ENCODE results near the gene EIPR1. TPM values are rescaled to one million over a fixed set of nuclear protein-coding genes. Genes with fewer than 3 reads are reported as not detected.

EIPR1 gene
- total and polyA plus RNA-seq, 2 experiments from 2014 or later, result 17.4 to 46.3 TPM

DNA sequence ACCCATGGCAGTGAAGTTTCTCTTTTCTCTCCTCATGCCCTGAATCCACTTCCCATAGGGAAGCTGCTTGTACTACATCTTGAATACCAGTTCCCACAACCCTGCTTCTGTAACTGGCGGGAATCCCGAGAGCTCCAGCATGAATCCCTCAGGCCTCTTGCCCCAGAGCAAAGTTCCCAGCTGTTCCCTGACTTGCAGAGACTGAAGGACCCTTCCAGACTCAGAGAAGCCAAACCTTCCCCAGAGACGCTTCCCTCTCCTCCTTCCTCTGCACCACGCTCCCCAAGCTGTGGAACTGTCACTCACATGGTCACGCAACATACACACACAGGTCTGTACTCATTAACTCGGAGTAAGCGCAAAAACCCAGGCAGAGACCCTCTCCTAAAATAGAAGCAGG, 28.3 kb upstream of the EIPR1 start:
- no peaks in the 10 kb centered on the region for H3K9me2 ChIP-seq (ENCODE audit: insufficient read depth)
- no peak overlapping the region for H3K4me2 ChIP-seq
- no peaks in the 10 kb centered on the region for H3K27me3 ChIP-seq (ENCODE audit: insufficient read depth)
- no peak overlapping the region for H3K27ac ChIP-seq (ENCODE audit: low read depth)
- H3K36me3 Mint-ChIP-seq (ENCODE audit: low read depth), result peaks cover 25% of the 10 kb centered on the region; the same call in 2 of the 3 replicates
- H3K4me1 Mint-ChIP-seq, result no peaks in the 10 kb centered on the region
- no peak overlapping the region for H3K4me3 Mint-ChIP-seq
- H3K79me2 ChIP-seq (replicated peaks; ENCODE audit: insufficient read depth), result no peaks in the 10 kb centered on the region
- no peaks in the 10 kb centered on the region for H3F3A ChIP-seq (replicated peaks; ENCODE audit: low read depth)
- H3K4me1 ChIP-seq (ENCODE audit: insufficient read depth), result no peaks in the 10 kb centered on the region
- no peaks in the 10 kb centered on the region for H4K20me1 ChIP-seq (replicated peaks; ENCODE audit: insufficient read depth)
- peaks cover 11% of the 10 kb centered on the region; the same call in 1 of the 2 replicates for H3K36me3 ChIP-seq (ENCODE audit: insufficient read depth)
- DNase-seq (ENCODE audit: low spot score) (no peak), ATAC-seq (no peak)
- TF ChIP-seq EZH2phosphoT487 (IDR thresholded peaks at IDR 0.05; ENCODE audit: unreplicated experiment) (no peak), STAT1 (IDR thresholded peaks at IDR 0.05; ENCODE audit: unreplicated experiment) (no peak), JUNB (IDR thresholded peaks at IDR 0.05; ENCODE audit: unreplicated experiment) (no peak), POLR2AphosphoS5 (IDR thresholded peaks at IDR 0.05; ENCODE audit: low read depth) (no peak), EZH2 (IDR thresholded peaks at IDR 0.05; ENCODE audit: low read depth, unreplicated experiment) (no peak), NANOG (IDR thresholded peaks at IDR 0.05; ENCODE audit: borderline replicate concordance) (no peak), CREB1 (CRISPR knock-in tag; IDR thresholded peaks at IDR 0.05; ENCODE audit: low read depth) (no peak), ZNF114 (CRISPR knock-in tag; IDR thresholded peaks at IDR 0.05) (no peak)
- TF ChIP-seq, protein P1, sequence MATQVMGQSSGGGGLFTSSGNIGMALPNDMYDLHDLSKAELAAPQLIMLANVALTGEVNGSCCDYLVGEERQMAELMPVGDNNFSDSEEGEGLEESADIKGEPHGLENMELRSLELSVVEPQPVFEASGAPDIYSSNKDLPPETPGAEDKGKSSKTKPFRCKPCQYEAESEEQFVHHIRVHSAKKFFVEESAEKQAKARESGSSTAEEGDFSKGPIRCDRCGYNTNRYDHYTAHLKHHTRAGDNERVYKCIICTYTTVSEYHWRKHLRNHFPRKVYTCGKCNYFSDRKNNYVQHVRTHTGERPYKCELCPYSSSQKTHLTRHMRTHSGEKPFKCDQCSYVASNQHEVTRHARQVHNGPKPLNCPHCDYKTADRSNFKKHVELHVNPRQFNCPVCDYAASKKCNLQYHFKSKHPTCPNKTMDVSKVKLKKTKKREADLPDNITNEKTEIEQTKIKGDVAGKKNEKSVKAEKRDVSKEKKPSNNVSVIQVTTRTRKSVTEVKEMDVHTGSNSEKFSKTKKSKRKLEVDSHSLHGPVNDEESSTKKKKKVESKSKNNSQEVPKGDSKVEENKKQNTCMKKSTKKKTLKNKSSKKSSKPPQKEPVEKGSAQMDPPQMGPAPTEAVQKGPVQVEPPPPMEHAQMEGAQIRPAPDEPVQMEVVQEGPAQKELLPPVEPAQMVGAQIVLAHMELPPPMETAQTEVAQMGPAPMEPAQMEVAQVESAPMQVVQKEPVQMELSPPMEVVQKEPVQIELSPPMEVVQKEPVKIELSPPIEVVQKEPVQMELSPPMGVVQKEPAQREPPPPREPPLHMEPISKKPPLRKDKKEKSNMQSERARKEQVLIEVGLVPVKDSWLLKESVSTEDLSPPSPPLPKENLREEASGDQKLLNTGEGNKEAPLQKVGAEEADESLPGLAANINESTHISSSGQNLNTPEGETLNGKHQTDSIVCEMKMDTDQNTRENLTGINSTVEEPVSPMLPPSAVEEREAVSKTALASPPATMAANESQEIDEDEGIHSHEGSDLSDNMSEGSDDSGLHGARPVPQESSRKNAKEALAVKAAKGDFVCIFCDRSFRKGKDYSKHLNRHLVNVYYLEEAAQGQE (IDR thresholded peaks at IDR 0.05; ENCODE audit: unreplicated experiment), result no peak
- TF ChIP-seq, protein P2, sequence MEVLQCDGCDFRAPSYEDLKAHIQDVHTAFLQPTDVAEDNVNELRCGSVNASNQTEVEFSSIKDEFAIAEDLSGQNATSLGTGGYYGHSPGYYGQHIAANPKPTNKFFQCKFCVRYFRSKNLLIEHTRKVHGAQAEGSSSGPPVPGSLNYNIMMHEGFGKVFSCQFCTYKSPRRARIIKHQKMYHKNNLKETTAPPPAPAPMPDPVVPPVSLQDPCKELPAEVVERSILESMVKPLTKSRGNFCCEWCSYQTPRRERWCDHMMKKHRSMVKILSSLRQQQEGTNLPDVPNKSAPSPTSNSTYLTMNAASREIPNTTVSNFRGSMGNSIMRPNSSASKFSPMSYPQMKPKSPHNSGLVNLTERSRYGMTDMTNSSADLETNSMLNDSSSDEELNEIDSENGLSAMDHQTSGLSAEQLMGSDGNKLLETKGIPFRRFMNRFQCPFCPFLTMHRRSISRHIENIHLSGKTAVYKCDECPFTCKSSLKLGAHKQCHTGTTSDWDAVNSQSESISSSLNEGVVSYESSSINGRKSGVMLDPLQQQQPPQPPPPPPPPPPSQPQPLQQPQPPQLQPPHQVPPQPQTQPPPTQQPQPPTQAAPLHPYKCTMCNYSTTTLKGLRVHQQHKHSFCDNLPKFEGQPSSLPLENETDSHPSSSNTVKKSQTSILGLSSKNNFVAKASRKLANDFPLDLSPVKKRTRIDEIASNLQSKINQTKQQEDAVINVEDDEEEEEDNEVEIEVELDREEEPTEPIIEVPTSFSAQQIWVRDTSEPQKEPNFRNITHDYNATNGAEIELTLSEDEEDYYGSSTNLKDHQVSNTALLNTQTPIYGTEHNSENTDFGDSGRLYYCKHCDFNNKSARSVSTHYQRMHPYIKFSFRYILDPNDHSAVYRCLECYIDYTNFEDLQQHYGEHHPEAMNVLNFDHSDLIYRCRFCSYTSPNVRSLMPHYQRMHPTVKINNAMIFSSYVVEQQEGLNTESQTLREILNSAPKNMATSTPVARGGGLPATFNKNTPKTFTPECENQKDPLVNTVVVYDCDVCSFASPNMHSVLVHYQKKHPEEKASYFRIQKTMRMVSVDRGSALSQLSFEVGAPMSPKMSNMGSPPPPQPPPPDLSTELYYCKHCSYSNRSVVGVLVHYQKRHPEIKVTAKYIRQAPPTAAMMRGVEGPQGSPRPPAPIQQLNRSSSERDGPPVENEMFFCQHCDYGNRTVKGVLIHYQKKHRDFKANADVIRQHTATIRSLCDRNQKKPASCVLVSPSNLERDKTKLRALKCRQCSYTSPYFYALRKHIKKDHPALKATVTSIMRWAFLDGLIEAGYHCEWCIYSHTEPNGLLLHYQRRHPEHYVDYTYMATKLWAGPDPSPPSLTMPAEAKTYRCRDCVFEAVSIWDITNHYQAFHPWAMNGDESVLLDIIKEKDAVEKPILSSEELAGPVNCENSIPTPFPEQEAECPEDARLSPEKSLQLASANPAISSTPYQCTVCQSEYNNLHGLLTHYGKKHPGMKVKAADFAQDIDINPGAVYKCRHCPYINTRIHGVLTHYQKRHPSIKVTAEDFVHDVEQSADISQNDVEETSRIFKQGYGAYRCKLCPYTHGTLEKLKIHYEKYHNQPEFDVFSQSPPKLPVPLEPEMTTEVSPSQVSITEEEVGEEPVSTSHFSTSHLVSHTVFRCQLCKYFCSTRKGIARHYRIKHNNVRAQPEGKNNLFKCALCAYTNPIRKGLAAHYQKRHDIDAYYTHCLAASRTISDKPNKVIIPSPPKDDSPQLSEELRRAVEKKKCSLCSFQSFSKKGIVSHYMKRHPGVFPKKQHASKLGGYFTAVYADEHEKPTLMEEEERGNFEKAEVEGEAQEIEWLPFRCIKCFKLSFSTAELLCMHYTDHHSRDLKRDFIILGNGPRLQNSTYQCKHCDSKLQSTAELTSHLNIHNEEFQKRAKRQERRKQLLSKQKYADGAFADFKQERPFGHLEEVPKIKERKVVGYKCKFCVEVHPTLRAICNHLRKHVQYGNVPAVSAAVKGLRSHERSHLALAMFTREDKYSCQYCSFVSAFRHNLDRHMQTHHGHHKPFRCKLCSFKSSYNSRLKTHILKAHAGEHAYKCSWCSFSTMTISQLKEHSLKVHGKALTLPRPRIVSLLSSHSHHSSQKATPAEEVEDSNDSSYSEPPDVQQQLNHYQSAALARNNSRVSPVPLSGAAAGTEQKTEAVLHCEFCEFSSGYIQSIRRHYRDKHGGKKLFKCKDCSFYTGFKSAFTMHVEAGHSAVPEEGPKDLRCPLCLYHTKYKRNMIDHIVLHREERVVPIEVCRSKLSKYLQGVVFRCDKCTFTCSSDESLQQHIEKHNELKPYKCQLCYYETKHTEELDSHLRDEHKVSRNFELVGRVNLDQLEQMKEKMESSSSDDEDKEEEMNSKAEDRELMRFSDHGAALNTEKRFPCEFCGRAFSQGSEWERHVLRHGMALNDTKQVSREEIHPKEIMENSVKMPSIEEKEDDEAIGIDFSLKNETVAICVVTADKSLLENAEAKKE (CRISPR knock-in tag; IDR thresholded peaks at IDR 0.05), result no peak
- TF ChIP-seq, protein P3, sequence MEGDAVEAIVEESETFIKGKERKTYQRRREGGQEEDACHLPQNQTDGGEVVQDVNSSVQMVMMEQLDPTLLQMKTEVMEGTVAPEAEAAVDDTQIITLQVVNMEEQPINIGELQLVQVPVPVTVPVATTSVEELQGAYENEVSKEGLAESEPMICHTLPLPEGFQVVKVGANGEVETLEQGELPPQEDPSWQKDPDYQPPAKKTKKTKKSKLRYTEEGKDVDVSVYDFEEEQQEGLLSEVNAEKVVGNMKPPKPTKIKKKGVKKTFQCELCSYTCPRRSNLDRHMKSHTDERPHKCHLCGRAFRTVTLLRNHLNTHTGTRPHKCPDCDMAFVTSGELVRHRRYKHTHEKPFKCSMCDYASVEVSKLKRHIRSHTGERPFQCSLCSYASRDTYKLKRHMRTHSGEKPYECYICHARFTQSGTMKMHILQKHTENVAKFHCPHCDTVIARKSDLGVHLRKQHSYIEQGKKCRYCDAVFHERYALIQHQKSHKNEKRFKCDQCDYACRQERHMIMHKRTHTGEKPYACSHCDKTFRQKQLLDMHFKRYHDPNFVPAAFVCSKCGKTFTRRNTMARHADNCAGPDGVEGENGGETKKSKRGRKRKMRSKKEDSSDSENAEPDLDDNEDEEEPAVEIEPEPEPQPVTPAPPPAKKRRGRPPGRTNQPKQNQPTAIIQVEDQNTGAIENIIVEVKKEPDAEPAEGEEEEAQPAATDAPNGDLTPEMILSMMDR (conservative IDR thresholded peaks at IDR 0.05; ENCODE audit: low read depth in 2 of 2), result no peak
- TF ChIP-seq, protein P4, sequence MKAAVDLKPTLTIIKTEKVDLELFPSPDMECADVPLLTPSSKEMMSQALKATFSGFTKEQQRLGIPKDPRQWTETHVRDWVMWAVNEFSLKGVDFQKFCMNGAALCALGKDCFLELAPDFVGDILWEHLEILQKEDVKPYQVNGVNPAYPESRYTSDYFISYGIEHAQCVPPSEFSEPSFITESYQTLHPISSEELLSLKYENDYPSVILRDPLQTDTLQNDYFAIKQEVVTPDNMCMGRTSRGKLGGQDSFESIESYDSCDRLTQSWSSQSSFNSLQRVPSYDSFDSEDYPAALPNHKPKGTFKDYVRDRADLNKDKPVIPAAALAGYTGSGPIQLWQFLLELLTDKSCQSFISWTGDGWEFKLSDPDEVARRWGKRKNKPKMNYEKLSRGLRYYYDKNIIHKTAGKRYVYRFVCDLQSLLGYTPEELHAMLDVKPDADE (IDR thresholded peaks at IDR 0.05), result no peak
- H3K4me3 ChIP-seq, result no peak overlapping the region
- no peaks in the 10 kb centered on the region for H3K9me3 Mint-ChIP-seq
- H3K27me3 Mint-ChIP-seq (ENCODE audit: insufficient read depth, low read depth, poor library complexity), result peaks cover 5% of the 10 kb centered on the region
- H3K27ac Mint-ChIP-seq, result no peak overlapping the region
- H2AFZ ChIP-seq, result no peak overlapping the region
